Trophoblast cell (in vitro differentiated cells and primary cell): ENCODE data around the gene RASA3.
"Not testable (repeated sequence)": the region's sequence is repeated elsewhere in the genome, so short reads cannot be mapped to it uniquely, and the experiment has no call there.

Experiments
- DNase-seq, 2 donors: peaks; one replicate each; pipeline ENCODE4 v3.0.0-alpha.2; 2016
- H2AFZ ChIP-seq: 2 replicates; pipeline ENCODE4 v1.6.1; 2013; ENCODE audit warnings: low read length, moderate library complexity, mild to moderate bottlenecking; ENCODE audit not compliant: insufficient read depth, poor library complexity
- H2AK5ac ChIP-seq: 2 replicates; pipeline ENCODE4 v1.6.1; 2013; ENCODE audit warnings: mild to moderate bottlenecking, low read length
- H2BK120ac ChIP-seq: 2 replicates; pipeline ENCODE4 v1.6.1; 2013; ENCODE audit warnings: low read length, mild to moderate bottlenecking, moderate library complexity; ENCODE audit not compliant: insufficient read depth, poor library complexity
- H2BK12ac ChIP-seq: 2 replicates; pipeline ENCODE4 v1.6.1; 2013; ENCODE audit warnings: mild to moderate bottlenecking, low read length, moderate library complexity
- H2BK5ac ChIP-seq: 2 replicates; pipeline ENCODE4 v1.6.1; 2013; ENCODE audit warnings: low read length, low read depth, moderate library complexity, mild to moderate bottlenecking; ENCODE audit not compliant: poor library complexity
- H3K14ac ChIP-seq: 2 replicates; pipeline ENCODE4 v1.6.1; 2013; ENCODE audit warnings: mild to moderate bottlenecking, low read length
- H3K18ac ChIP-seq: 2 replicates; pipeline ENCODE4 v1.6.1; 2013; ENCODE audit warnings: mild to moderate bottlenecking, low read length
- H3K23ac ChIP-seq: 2 replicates; pipeline ENCODE4 v1.6.1; 2013; ENCODE audit warnings: low read length
- H3K27ac ChIP-seq: 2 replicates; pipeline ENCODE4 v1.5.1; 2013; ENCODE audit warnings: low read depth, mild to moderate bottlenecking, inconsistent platforms, low read length, moderate library complexity
- H3K27me3 ChIP-seq: 2 replicates; pipeline ENCODE4 v1.6.1; 2013; ENCODE audit warnings: inconsistent platforms, mild to moderate bottlenecking, low read length, moderate library complexity; ENCODE audit not compliant: insufficient read depth
- H3K36me3 ChIP-seq, 2 experiments: 1 replicate in 1 of 2; 2 replicates in 1 of 2; pipeline ENCODE4 v1.6.1; 2013; ENCODE audit warnings: low read length in 2 of 2, mild to moderate bottlenecking in 2 of 2, moderate library complexity in 1 of 2; ENCODE audit not compliant: insufficient read depth in 2 of 2, control insufficient read depth in 1 of 2
- H3K4ac ChIP-seq: 2 replicates; pipeline ENCODE4 v1.6.1; 2013; ENCODE audit warnings: low read depth, mild to moderate bottlenecking, low read length, moderate library complexity
- H3K4me1 ChIP-seq, 2 experiments: 1 replicate in 1 of 2; 2 replicates in 1 of 2; pipeline ENCODE4 v1.6.1; 2013; ENCODE audit warnings: low read length in 2 of 2, mild to moderate bottlenecking in 2 of 2, moderate library complexity in 1 of 2; ENCODE audit not compliant: insufficient read depth in 2 of 2, control insufficient read depth in 1 of 2
- H3K4me2 ChIP-seq: 2 replicates; pipeline ENCODE4 v1.6.1; 2013; ENCODE audit warnings: inconsistent platforms, mild to moderate bottlenecking, low read length, moderate library complexity
- H3K4me3 ChIP-seq: 2 replicates; pipeline ENCODE4 v1.5.1; 2013; ENCODE audit warnings: mild to moderate bottlenecking, low read depth, low read length, inconsistent platforms
- H3K79me1 ChIP-seq: one replicate; pipeline ENCODE4 v1.6.1; 2013; ENCODE audit warnings: low read length
- H3K79me2 ChIP-seq: 2 replicates; pipeline ENCODE4 v1.6.1; 2013; ENCODE audit warnings: low read length, mild to moderate bottlenecking; ENCODE audit not compliant: control insufficient read depth, insufficient read depth, poor library complexity
- H3K9ac ChIP-seq: 2 replicates; pipeline ENCODE4 v1.6.1; 2013; ENCODE audit warnings: mild to moderate bottlenecking, low read length
- H3K9me3 ChIP-seq: 2 replicates; pipeline ENCODE4 v1.6.1; 2013; ENCODE audit warnings: low read depth, mild to moderate bottlenecking, control low read depth, inconsistent platforms, low read length; ENCODE audit not compliant: insufficient read depth
- H4K12ac ChIP-seq: 2 replicates; pipeline ENCODE4 v1.6.1; 2013; ENCODE audit warnings: low read depth, mild to moderate bottlenecking, low read length, moderate library complexity
- H4K8ac ChIP-seq: 2 replicates; pipeline ENCODE4 v1.6.1; 2013; ENCODE audit warnings: low read depth, mild to moderate bottlenecking, low read length, moderate library complexity
- H4K91ac ChIP-seq: one replicate; pipeline ENCODE4 v1.6.1; 2013; ENCODE audit warnings: low read depth, mild to moderate bottlenecking, low read length, moderate library complexity
- WGBS: extraction: QIAGEN DNeasy Blood & Tissue Kit; methylation state at CpG from one replicate; pipeline ENCODE4 v1.1.7; 2013; ENCODE audit warnings: missing lambda C conversion rate; ENCODE audit not compliant: insufficient read length, insufficient coverage; ENCODE audit errors: extremely low coverage; 5-methylcytosine and 5-hydroxymethylcytosine counted together

Gene RASA3

GRCh38 chr13:113991191-113991669 lies 141.2 kb downstream of the RASA3 start:
- H2AK5ac ChIP-seq: no peak overlapping the region
- H4K8ac ChIP-seq: no peak overlapping the region
- H3K14ac ChIP-seq: no peak overlapping the region
- no peak for DNase-seq
- H3K27me3 ChIP-seq: no peaks in the 10 kb centered on the region
- H3K9ac ChIP-seq: no peak overlapping the region
- no peak overlapping the region for H4K12ac ChIP-seq
- H3K4me2 ChIP-seq: no peak overlapping the region
- H3K36me3 ChIP-seq: peaks cover 29 to 32% of the 10 kb centered on the region in 2 experiments
- H2AFZ ChIP-seq: no peak overlapping the region
- no peaks in the 10 kb centered on the region for H3K79me2 ChIP-seq
- H2BK5ac ChIP-seq: no peak overlapping the region
- H2BK120ac ChIP-seq: no peak overlapping the region
- H3K4me1 ChIP-seq: no peaks in the 10 kb centered on the region
- H3K79me1 ChIP-seq: no peaks in the 10 kb centered on the region
- no peak overlapping the region for H2BK12ac ChIP-seq
- WGBS: no CpG with 5 or more reads among the region's 10 CpGs
- no peak overlapping the region for H3K4me3 ChIP-seq
- no peak overlapping the region for H3K23ac ChIP-seq
- H4K91ac ChIP-seq: no peak overlapping the region
- no peak overlapping the region for H3K27ac ChIP-seq
- no peak overlapping the region for H3K18ac ChIP-seq
- peaks cover 23% of the 10 kb centered on the region for H3K9me3 ChIP-seq
- H3K4ac ChIP-seq: no peak overlapping the region

GRCh38 chr13:113990321-113990837 lies 142.0 kb downstream of the RASA3 start:
- Histone ChIP-seq H3K9ac (no peak overlapping the region), H3K18ac (no peak overlapping the region), H3K4me2 (no peak overlapping the region), H2AK5ac (no peak overlapping the region), H2BK120ac (no peak overlapping the region), H3K79me1 (no peaks in the 10 kb centered on the region), H3K14ac (no peak overlapping the region), H2BK12ac (no peak overlapping the region), H3K4me3 (no peak overlapping the region), H4K91ac (no peak overlapping the region), H3K79me2 (no peaks in the 10 kb centered on the region), H3K36me3 (peaks cover 25 to 30% of the 10 kb centered on the region in 2 experiments), H2AFZ (no peak overlapping the region), H3K9me3 (peaks cover 23% of the 10 kb centered on the region), H4K8ac (no peak overlapping the region), H3K23ac (peak overlapping the region; percentile 52), H3K27ac (no peak overlapping the region), H3K27me3 (no peaks in the 10 kb centered on the region), H3K4ac (no peak overlapping the region), H3K4me1 (no peaks in the 10 kb centered on the region), H2BK5ac (no peak overlapping the region), H4K12ac (no peak overlapping the region)
- WGBS: no CpG with 5 or more reads among the region's 9 CpGs
- DNase-seq: no peak

GRCh38 chr13:113989585-113990300 lies 142.7 kb downstream of the RASA3 start:
- no peak overlapping the region for H2BK120ac ChIP-seq
- H3K79me2 ChIP-seq: no peaks in the 10 kb centered on the region
- no peak overlapping the region for H2BK12ac ChIP-seq
- no peak overlapping the region for H2AK5ac ChIP-seq
- peaks cover 23% of the 10 kb centered on the region for H3K9me3 ChIP-seq
- H3K4me3 ChIP-seq: no peak overlapping the region
- no peak overlapping the region for H4K12ac ChIP-seq
- no peak overlapping the region for H3K27ac ChIP-seq
- no peaks in the 10 kb centered on the region for H3K4me1 ChIP-seq
- no peaks in the 10 kb centered on the region for H3K27me3 ChIP-seq
- no peak overlapping the region for H3K14ac ChIP-seq
- H3K18ac ChIP-seq: no peak overlapping the region
- H4K8ac ChIP-seq: no peak overlapping the region
- DNase-seq: no peak
- no peak overlapping the region for H2BK5ac ChIP-seq
- H3K36me3 ChIP-seq: peaks cover 18 to 25% of the 10 kb centered on the region in 2 experiments
- H2AFZ ChIP-seq: no peak overlapping the region
- no peaks in the 10 kb centered on the region for H3K79me1 ChIP-seq
- 100% methylated on average over 2 of the region's 8 CpGs for WGBS
- H3K4ac ChIP-seq: no peak overlapping the region
- H4K91ac ChIP-seq: no peak overlapping the region
- H3K9ac ChIP-seq: no peak overlapping the region
- no peak overlapping the region for H3K23ac ChIP-seq
- H3K4me2 ChIP-seq: no peak overlapping the region

GRCh38 chr13:113988859-113989258 lies 143.6 kb downstream of the RASA3 start:
- H4K91ac ChIP-seq, H3K4ac ChIP-seq, H3K14ac ChIP-seq, H3K27me3 ChIP-seq, H3K79me1 ChIP-seq, H2AK5ac ChIP-seq, H3K9ac ChIP-seq, H3K4me1 ChIP-seq, H4K12ac ChIP-seq, DNase-seq, H2BK120ac ChIP-seq, H3K79me2 ChIP-seq, H4K8ac ChIP-seq, H2BK5ac ChIP-seq, H3K4me2 ChIP-seq, H3K27ac ChIP-seq, H2BK12ac ChIP-seq, H3K23ac ChIP-seq, H3K18ac ChIP-seq, H2AFZ ChIP-seq: not testable (repeated sequence)
- Histone ChIP-seq H3K9me3 (peaks cover 23% of the 10 kb centered on the region), H3K36me3 (peaks cover 18 to 25% of the 10 kb centered on the region in 2 experiments), H3K4me3 (peak overlapping the region; percentile 56)
- no CpG with 5 or more reads among the region's 6 CpGs for WGBS
